Heart left ventricle (tissue), 13 donors: ENCODE data around the gene TAOK2.
"Not testable (repeated sequence)": the region's sequence is repeated elsewhere in the genome, so short reads cannot be mapped to it uniquely, and the experiment has no call there.

Source experiments
- CTCF ChIP-seq, 12 donors: fragments of 200-600 bp; sonication (generic) in 4 of 12; IDR thresholded peaks; one replicate each; pipeline versions ENCODE4 v1.5.0 to v1.8.0; 2018 to 2022; ENCODE audit warnings: antibody characterized with exemption in 12 of 12, mild to moderate bottlenecking in 5 of 12
- POLR2A ChIP-seq, 2 donors: fragments of 450-650 bp; IDR thresholded peaks; one replicate each; pipeline ENCODE4 v1.6.1; 2017; ENCODE audit warnings: antibody characterized with exemption in 2 of 2, mild to moderate bottlenecking in 2 of 2, moderate library complexity in 2 of 2
- donor health status: ischemic (EF 13 %, LVEDD 7.1; RV severe dilation, severe dysfunction).
- donor health status: DM: no; HTN: yes; CAD: no.
- donor health status: DM: no; HTN: no; CAD: no.
- donor health status: ischemic (EF 25% LVEDD 6.9; RV normal size, moderate dysfunction).
- donor health status: ischemic (EF 25% LVEDD 5.7; RV mildly dilated, moderate dysfunction).
- donor health status: ischemic (EF 35%, LVEDD 5.7; RV mildly dilated, moderate dysfunction).
- donor health status: nonischemic (EF 11% LVEDD 7.7; RV severe dilation, severe dysfunction).
- donor health status: DM: yes; HTN: yes; CAD: no.
- donor health status: PGD.
- donor health status: ischemic (EF 29% LVEDD 5.4; RV normal size, mild dysfunction).
- donor health status: nonischemic (EF 23%, LVEDD 6.1; RV moderate dilation, normal function).

GRCh38 chr16:30012598-30012997, 38.9 kb downstream of the TAOK2 start:
- not testable (repeated sequence) for TF ChIP-seq CTCF, POLR2A (IDR thresholded peaks at IDR 0.05)
